Erythroblast (primary cell): ENCODE results near the gene C20orf204.

Experiments used
- GATA1 ChIP-seq: IDR thresholded peaks from 2 replicates; pipeline ENCODE4 v1.6.1; 2011; ENCODE audit warnings: low read depth, mild to moderate bottlenecking, control low read depth, low read length, moderate library complexity
- POLR2A ChIP-seq: IDR thresholded peaks from 2 replicates; pipeline ENCODE4 v1.6.1; 2011; ENCODE audit warnings: mild to moderate bottlenecking, low read length

DNA sequence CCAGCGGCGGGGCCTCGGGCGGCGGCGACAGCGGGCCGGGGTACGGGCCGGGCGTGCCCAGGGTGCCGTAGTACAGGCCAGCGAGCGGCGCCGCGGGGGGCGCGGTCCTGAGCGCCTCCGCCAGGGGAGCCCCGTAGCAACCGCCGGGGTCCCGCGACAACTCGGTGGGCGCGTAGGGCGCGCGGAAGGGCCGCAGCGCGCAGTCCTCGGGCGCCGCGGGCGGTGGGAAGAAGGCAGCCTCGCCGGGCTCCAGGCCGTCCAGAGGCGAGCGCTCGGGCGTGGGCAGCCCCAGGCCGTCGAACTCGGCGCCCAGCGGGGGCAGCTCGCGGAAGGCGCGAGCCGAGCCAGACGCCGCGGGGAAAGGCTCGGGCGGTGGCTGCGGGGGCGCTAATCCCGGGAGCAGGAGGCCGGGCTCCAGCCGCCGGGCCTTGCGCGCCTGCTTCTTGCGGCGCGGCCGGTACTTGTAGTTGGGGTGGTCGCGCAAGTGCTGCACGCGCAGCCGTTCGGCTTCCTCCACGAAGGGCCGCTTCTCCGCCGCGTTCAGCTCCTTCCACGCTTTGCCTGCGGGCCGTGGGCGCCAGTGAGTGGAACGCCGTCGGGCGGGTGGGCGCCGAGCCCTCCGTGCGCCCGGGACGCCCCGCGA is 12.5 kb downstream of the C20orf204 start:
- TF ChIP-seq POLR2A (no peak), GATA1 (no peak)
